Measurements from ENCODE around the gene ATP5PB. TPM values are rescaled to one million over a fixed set of nuclear protein-coding genes. Genes with fewer than 3 reads are reported as not detected.

Gene ATP5PB
- total RNA-seq, 1 donor from 2014 or later, result 329 TPM

DNA sequence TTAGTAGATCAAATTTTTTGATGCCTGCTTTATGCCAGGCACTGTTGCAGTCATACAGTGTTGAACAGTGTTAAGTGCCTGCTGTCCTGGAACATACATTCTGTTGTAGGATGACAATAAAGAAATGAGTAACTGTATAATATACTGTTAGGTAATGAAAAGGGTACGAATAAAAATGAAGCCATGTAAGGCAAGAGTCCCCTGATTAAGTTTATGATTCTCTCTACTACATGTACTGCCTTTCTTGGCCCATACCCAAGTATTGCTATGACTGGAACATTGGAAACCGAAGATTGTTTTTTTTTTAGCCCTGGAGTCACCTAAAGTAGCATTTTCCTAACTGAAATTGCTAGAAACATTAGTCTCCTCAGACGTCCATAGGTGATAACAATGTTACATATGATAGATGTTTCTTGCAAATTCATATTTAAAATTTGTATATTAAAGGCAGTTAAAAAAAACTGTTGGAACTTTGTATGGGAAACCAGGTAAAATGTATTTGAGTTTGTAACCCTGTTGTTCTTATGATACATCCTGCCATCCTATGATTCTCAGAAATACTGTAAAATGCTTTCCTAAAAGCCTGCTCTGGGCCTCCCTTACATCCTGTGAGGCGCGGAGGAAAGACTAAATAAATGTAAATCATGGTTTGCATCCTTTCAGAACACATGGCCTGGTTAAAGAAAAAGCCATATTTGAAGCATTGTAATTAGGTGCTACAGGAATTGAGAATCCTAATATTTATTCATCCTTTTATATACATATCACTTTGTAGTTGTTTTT lies 5.8 kb downstream of the ATP5PB start:
- DNase-seq (ENCODE audit: low read depth), result no peak
- H3K4me3 ChIP-seq (ENCODE audit: low read depth, low read length), result no peak overlapping the region
- TF ChIP-seq, protein P1, sequence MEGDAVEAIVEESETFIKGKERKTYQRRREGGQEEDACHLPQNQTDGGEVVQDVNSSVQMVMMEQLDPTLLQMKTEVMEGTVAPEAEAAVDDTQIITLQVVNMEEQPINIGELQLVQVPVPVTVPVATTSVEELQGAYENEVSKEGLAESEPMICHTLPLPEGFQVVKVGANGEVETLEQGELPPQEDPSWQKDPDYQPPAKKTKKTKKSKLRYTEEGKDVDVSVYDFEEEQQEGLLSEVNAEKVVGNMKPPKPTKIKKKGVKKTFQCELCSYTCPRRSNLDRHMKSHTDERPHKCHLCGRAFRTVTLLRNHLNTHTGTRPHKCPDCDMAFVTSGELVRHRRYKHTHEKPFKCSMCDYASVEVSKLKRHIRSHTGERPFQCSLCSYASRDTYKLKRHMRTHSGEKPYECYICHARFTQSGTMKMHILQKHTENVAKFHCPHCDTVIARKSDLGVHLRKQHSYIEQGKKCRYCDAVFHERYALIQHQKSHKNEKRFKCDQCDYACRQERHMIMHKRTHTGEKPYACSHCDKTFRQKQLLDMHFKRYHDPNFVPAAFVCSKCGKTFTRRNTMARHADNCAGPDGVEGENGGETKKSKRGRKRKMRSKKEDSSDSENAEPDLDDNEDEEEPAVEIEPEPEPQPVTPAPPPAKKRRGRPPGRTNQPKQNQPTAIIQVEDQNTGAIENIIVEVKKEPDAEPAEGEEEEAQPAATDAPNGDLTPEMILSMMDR (conservative IDR thresholded peaks at IDR 0.05; ENCODE audit: low read depth, low read length), result no peak

DNA sequence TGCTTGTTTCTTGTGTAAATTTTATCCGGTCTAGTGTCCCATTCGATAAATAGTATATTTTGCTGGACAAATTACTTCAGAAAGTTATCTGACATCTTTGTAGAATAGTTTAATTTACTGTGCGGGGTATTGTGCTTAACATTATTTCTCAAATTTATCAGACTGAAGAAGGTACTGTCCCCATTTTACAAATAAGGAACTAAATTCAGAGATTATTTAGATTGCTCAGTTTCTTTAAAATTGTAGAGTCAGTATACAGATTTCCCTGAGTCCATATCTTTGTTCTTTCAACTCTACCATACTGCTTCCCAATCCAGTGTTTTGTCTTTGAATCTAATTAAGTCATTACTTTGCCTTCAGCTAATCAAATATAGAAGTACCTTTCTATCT lies 6.4 kb downstream of the ATP5PB start:
- no peak for DNase-seq (ENCODE audit: low read depth)
- H3K4me3 ChIP-seq (ENCODE audit: low read depth, low read length), result no peak overlapping the region
- TF ChIP-seq, protein P1 (conservative IDR thresholded peaks at IDR 0.05; ENCODE audit: low read depth, low read length), result no peak

DNA sequence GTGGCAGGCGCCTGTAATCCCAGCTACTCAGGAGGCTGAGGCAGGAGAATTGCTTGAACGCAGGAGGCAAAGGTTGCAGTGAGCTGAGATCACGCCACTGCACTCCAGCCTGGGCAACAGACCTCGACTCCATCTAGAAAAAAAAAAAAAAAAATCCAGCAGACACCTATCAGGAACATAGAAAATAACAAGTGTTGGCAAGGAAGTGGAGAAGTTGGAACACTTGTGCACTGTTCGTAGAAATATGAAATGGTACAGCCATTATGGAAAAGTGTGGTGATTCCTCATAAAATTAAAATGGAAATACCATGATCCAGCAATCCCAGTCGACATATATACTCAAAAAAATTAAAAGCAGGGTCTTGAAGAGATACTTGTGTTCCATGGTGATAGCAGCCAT lies 12.5 kb downstream of the ATP5PB start:
- no peak overlapping the region for H3K4me3 ChIP-seq (ENCODE audit: low read depth, low read length)
- no peak for DNase-seq (ENCODE audit: low read depth)
- TF ChIP-seq, protein P1 (conservative IDR thresholded peaks at IDR 0.05; ENCODE audit: low read depth, low read length), result no peak

DNA sequence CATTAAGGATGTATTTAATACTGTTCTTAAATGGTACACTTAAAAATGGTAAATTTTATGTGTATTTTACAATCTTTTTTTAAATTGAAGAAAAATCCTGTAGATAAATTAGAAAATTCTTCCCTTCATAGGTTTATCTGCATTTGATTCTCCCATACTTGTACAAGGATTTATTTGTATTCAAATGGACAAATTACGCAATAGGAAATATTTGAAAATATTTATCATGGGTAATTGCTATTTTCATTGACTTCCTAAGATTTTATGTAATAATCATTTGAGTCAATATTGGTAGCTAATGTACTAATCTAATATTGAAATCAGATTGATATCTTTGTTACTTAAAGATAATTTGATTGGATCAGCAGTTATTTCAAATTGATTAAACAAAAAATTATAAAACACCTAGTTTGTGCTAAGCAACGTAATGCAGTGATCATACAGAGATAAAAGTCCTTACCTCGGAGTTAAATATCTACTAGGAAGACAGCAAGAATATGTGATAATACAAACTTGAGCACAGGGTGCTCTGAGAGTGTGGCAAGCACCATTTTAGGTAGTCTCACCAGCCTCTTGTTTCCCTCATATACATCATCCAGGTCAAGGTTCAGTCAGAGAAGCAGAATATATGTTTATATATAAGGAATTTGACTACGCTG lies 13.2 kb downstream of the ATP5PB start:
- TF ChIP-seq, protein P1 (conservative IDR thresholded peaks at IDR 0.05; ENCODE audit: low read depth, low read length), result no peak
- no peak for DNase-seq (ENCODE audit: low read depth)
- no peak overlapping the region for H3K4me3 ChIP-seq (ENCODE audit: low read depth, low read length)

DNA sequence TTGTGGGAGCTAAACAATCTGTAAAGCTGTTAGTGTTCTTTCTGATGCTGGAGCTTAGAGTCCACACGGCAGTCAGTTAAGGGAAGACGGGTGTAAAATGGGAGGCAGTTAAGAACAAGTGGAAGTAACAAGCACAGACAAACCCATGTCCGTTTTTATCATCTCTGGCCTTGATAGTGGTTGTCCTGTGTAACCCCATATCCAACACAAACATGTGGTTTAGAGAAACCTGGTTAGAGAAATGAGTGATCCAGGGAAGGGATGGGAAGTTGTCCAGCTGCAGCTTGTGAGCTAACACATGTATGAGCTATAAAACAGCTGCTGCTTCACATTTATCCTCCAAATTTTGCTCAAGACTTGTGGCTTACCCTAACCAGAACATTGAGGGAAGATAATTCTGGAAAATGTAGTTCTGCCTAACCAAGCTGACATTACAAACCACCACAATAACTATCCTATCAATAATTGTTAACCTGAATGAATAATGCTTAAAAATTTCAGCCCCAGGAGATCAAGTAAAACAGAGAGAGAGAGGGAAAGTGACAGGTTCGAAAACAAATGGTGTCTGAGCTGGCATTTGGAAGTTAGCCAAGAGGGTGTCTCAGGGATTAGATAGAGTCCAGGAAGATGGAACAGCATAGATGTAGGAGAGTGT lies 13.9 kb downstream of the ATP5PB start:
- TF ChIP-seq, protein P1 (conservative IDR thresholded peaks at IDR 0.05; ENCODE audit: low read depth, low read length), result no peak
- DNase-seq (ENCODE audit: low read depth), result peak; percentile 54
- no peak overlapping the region for H3K4me3 ChIP-seq (ENCODE audit: low read depth, low read length)

DNA sequence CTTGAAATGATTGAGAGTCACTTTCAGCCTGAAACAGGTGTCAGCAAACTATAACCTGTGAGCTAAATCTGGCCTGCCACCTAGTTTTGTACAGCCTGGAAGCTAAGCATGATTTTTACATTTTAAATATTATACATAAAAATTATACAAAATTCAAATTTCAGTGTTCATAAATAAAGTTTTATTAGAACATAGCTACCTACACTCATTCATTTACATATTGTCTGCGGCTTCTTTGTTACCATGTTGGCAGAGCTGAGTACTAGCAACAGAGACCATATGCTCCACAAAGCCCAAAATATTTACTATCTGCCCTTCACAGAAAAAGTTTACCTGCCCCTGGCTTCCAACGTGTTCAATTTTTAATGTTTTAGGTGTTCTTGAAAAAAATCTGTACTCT lies 16.5 kb downstream of the ATP5PB start:
- no peak for DNase-seq (ENCODE audit: low read depth)
- TF ChIP-seq, protein P1 (conservative IDR thresholded peaks at IDR 0.05; ENCODE audit: low read depth, low read length), result no peak
- H3K4me3 ChIP-seq (ENCODE audit: low read depth, low read length), result no peak overlapping the region

All from epithelial cell of proximal tubule (primary cell).